HepG2 (cell line): ENCODE measurements around the gene ACVRL1. TPM values are rescaled to one million over a fixed set of nuclear protein-coding genes. Genes with fewer than 3 reads are reported as not detected.
A peak's percentile ranks its signal among the peaks of the same experiment; 100 is the strongest.

ENCODE experiments used
- ATAC-seq: fragments of 200-7000 bp; cut with Tn5 transposase; 3 replicates; pipeline ENCODE4 v1.9.1; 2020; ENCODE audit warnings: mild to moderate bottlenecking, moderate library complexity
- BruUV-seq: library from RNA; stranded (reverse); fragments of 400-500 nt; replicated peaks from 2 replicates; lab custom pipeline; 2021; lab: Mats Ljungman, UMichigan
- CTCF ChIA-PET: fragments of 300-600 bp; formaldehyde crosslinking; extraction: SDS; loops from one replicate; lab custom pipeline; 2021; ENCODE audit warnings: low total read pairs, inconsistent platforms, low intra/inter-chr PET ratio; lab: Yijun Ruan, JAX
- POLR2A ChIA-PET: fragments of 350-600 bp; sonication (Branson Sonifier 250); formaldehyde crosslinking; loops from one replicate; lab custom pipeline; 2020; ENCODE audit warnings: antibody characterized with exemption, inconsistent platforms; lab: Yijun Ruan, JAX
- DNase-seq: peaks from one replicate; pipeline ENCODE4 v3.0.0-alpha.2; 2015; ENCODE audit warnings: low spot score
- FAIRE-seq: peaks from 3 replicates; lab custom pipeline; 2011; peaks lifted over from hg19 to GRCh38; lab: Jason Lieb, UNC
- H2AFZ ChIP-seq: one replicate; pipeline ENCODE4 v1.6.1; 2011; ENCODE audit warnings: low read length, inconsistent platforms
- H3K27ac ChIP-seq: fragments of 300-600 bp; 3 replicates; pipeline ENCODE4 v1.8.0; 2011; ENCODE audit warnings: mixed run types, mild to moderate bottlenecking, mixed read lengths, low read length, inconsistent platforms; ENCODE audit not compliant: insufficient read depth; ENCODE audit errors: extremely low read length
- H3K27me3 ChIP-seq, 2 experiments: fragments of 200-600 bp in 1 of 2; 2 replicates in 1 of 2; 3 replicates in 1 of 2; pipeline versions ENCODE4 v1.6.0 to v1.8.0; 2011; ENCODE audit warnings: low read length in 2 of 2, mild to moderate bottlenecking in 2 of 2, moderate library complexity in 2 of 2, inconsistent platforms in 1 of 2; ENCODE audit not compliant: insufficient read depth in 2 of 2, control insufficient read depth in 1 of 2
- H3K36me3 ChIP-seq, 2 experiments: fragments of 200-600 bp in 1 of 2; replicated peaks in 1 of 2; 2 replicates in 1 of 2; 3 replicates in 1 of 2; pipeline versions ENCODE4 v1.5.1 to v1.8.0; 2011; ENCODE audit warnings: low read length in 2 of 2, inconsistent platforms in 1 of 2; ENCODE audit not compliant: insufficient read depth in 2 of 2, control insufficient read depth in 1 of 2
- H3K4me1 ChIP-seq: 2 replicates; pipeline ENCODE4 v1.5.1; 2012; ENCODE audit warnings: low read length, inconsistent platforms; ENCODE audit not compliant: insufficient read depth
- H3K4me2 ChIP-seq: 2 replicates; pipeline ENCODE4 v1.6.0; 2011; ENCODE audit warnings: low read depth, low read length, inconsistent platforms
- H3K4me3 ChIP-seq, 3 experiments: fragments of 200-600 bp in 1 of 3; sonication (generic), shearing (Covaris generic) in 1 of 3; replicated peaks in 1 of 3; 2 replicates each; pipeline ENCODE4 v1.5.1; 2011 to 2016; ENCODE audit warnings: low read length in 3 of 3, inconsistent platforms in 2 of 3, low read depth in 2 of 3, mild to moderate bottlenecking in 2 of 3, control low read depth in 1 of 3, mixed read lengths in 1 of 3; ENCODE audit not compliant: insufficient read depth in 1 of 3
- H3K79me2 ChIP-seq: one replicate; pipeline ENCODE4 v1.6.1; 2011; ENCODE audit warnings: low read length, inconsistent platforms; ENCODE audit not compliant: insufficient read depth
- H3K9ac ChIP-seq: 2 replicates; pipeline ENCODE4 v1.6.0; 2011; ENCODE audit warnings: mild to moderate bottlenecking, low read depth, low read length, inconsistent platforms; ENCODE audit not compliant: insufficient read depth
- H3K9me3 ChIP-seq: 2 replicates; pipeline ENCODE4 v1.5.1; 2012; ENCODE audit warnings: mild to moderate bottlenecking, low read length
- H4K20me1 ChIP-seq: 2 replicates; pipeline ENCODE4 v1.6.0; 2011; ENCODE audit warnings: inconsistent platforms, mild to moderate bottlenecking, low read length, moderate library complexity; ENCODE audit not compliant: insufficient read depth
- RCOR2 ChIP-seq: IDR thresholded peaks from 2 replicates; pipeline ENCODE4 v1.6.1; 2016; ENCODE audit warnings: missing biosample characterization, missing genetic modification reagents
- RFXANK ChIP-seq: IDR thresholded peaks from 2 replicates; pipeline ENCODE4 v1.6.1; 2016
- ZNF331 ChIP-seq: sonication (generic); formaldehyde crosslinking; IDR thresholded peaks from 2 replicates; pipeline ENCODE4 v1.4.0; 2020; ENCODE audit warnings: missing genetic modification reagents
- ZNF441 ChIP-seq: sonication (generic); formaldehyde crosslinking; IDR thresholded peaks from 2 replicates; pipeline ENCODE4 v1.7.0; 2021; ENCODE audit warnings: missing genetic modification reagents, borderline replicate concordance
- ZNF672 ChIP-seq: sonication (generic); formaldehyde crosslinking; IDR thresholded peaks from 2 replicates; pipeline ENCODE4 v1.8.1; 2022; ENCODE audit warnings: missing genetic modification reagents
- WGBS: methylation state at CpG from one replicate; pipeline ENCODE4 v1.1.6; 2017; ENCODE audit warnings: low lambda C conversion rate; 5-methylcytosine and 5-hydroxymethylcytosine counted together
- in situ Hi-C: cut with HindIII; loops from 2 replicates; pipeline ENCODE4 v1.10.0; 2017; ENCODE audit warnings: low pct_unique_long_range_greater_than_20kb; ENCODE audit not compliant: extremely low pct_ligation_motif_present
- intact Hi-C: fragments of 100-400 bp; cut with micrococcal nuclease; formaldehyde crosslinking; loops from one replicate; pipeline ENCODE4 v1.10.0; 2022; ENCODE audit not compliant: unreplicated experiment
- polyA plus RNA-seq, 8 experiments: library from polyadenylated mRNA; depleted of rRNA in 3 of 8; stranded (reverse) in 7 of 8; unstranded in 1 of 8; fragments of >200 nt; fragmentation: Illumina TruSeq in 4 of 8; extraction: Trizol in 4 of 8; gene quantifications; 2 replicates each; pipeline versions ENCODE4 v1.2.1 to v1.2.3, GENCODE V29; 2011 to 2016; ENCODE audit warnings: low read depth in 4 of 8, missing spikeins in 1 of 8, mixed read lengths in 1 of 8; ENCODE audit not compliant: insufficient read depth in 1 of 8
- total RNA-seq, 5 experiments: library from RNA; depleted of rRNA; stranded (reverse); fragments of >200 nt; fragmentation: Illumina TruSeq; extraction: Trizol; gene quantifications; 2 replicates each; pipeline ENCODE4 v1.2.3, GENCODE V29; 2016; ENCODE audit warnings: low read depth in 1 of 5
- TF ChIP-seq, protein P1 (sequence below): sonication (generic); formaldehyde crosslinking; IDR thresholded peaks from 2 replicates; pipeline ENCODE4 v1.4.0; 2020; ENCODE audit warnings: mild to moderate bottlenecking, missing genetic modification reagents
- TF ChIP-seq, protein P2 (sequence below): sonication (generic); formaldehyde crosslinking; IDR thresholded peaks from 2 replicates; pipeline ENCODE4 v1.4.0; 2020; ENCODE audit warnings: missing genetic modification reagents
- TF ChIP-seq, protein P3 (sequence below): IDR thresholded peaks from 2 replicates; pipeline ENCODE4 v1.4.0; 2020; ENCODE audit warnings: mild to moderate bottlenecking, missing genetic modification reagents
- TF ChIP-seq, protein P4 (sequence below): sonication (generic); formaldehyde crosslinking; IDR thresholded peaks from 2 replicates; pipeline ENCODE4 v1.4.0; 2020; ENCODE audit warnings: missing genetic modification reagents, mild to moderate bottlenecking, borderline replicate concordance
- TF ChIP-seq, protein P5 (sequence below): sonication (generic); formaldehyde crosslinking; IDR thresholded peaks from 2 replicates; pipeline ENCODE4 v1.5.0; 2020; ENCODE audit warnings: missing genetic modification reagents
- TF ChIP-seq, protein P6 (sequence below): sonication (generic); formaldehyde crosslinking; IDR thresholded peaks from 2 replicates; pipeline ENCODE4 v1.5.0; 2020; ENCODE audit warnings: mild to moderate bottlenecking, missing genetic modification reagents

The ACVRL1 gene
- total and polyA plus RNA-seq, 2 of the 13 experiments (the other 11 are each of a cell fraction or from before 2014, with no cell fraction given): not detected

DNA sequence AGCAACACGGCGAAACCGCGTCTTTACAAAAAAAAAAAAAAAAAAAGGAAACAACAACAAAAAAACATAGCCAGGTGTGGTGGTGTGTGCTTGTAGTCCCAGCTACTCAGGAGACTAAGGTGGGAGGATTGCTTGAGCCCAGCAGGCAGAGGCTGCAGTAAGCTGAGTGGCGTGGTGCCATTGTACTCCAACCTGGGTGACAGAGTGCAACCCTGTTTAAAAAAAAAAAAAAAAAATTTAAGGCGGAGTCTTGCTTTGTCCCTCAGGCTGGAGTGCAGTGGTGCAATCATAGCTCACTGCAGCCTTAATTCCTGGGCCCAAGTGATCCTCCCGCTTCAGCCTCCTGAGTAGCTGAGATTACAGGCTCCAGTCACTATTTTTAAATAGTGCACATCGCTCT lies 40.5 kb upstream of the ACVRL1 start:
- peaks cover 63% of the 10 kb centered on the region for H3K4me1 ChIP-seq
- BruUV-seq: no TSS peak
- no peak overlapping the region for H3K4me2 ChIP-seq
- H3K4me3 ChIP-seq: no peak overlapping the region
- H3K9me3 ChIP-seq: no peaks in the 10 kb centered on the region
- no peaks in the 10 kb centered on the region for H3K79me2 ChIP-seq
- no peaks in the 10 kb centered on the region for H3K36me3 ChIP-seq
- in situ Hi-C loops: no loop called here
- peak; percentile 11; the same call in 2 of the 3 replicates for ATAC-seq
- intact Hi-C loops: no loop called here
- FAIRE-seq: no peak
- H3K27me3 ChIP-seq: peaks cover 10 to 45% of the 10 kb centered on the region in 2 experiments; a peak in 4 of 5 replicates
- TF ChIP-seq, protein P1, sequence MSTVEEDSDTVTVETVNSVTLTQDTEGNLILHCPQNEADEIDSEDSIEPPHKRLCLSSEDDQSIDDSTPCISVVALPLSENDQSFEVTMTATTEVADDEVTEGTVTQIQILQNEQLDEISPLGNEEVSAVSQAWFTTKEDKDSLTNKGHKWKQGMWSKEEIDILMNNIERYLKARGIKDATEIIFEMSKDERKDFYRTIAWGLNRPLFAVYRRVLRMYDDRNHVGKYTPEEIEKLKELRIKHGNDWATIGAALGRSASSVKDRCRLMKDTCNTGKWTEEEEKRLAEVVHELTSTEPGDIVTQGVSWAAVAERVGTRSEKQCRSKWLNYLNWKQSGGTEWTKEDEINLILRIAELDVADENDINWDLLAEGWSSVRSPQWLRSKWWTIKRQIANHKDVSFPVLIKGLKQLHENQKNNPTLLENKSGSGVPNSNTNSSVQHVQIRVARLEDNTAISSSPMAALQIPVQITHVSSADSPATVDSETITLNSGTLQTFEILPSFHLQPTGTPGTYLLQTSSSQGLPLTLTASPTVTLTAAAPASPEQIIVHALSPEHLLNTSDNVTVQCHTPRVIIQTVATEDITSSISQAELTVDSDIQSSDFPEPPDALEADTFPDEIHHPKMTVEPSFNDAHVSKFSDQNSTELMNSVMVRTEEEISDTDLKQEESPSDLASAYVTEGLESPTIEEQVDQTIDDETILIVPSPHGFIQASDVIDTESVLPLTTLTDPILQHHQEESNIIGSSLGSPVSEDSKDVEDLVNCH (CRISPR knock-in tag): no peak
- TF ChIP-seq, protein P2, sequence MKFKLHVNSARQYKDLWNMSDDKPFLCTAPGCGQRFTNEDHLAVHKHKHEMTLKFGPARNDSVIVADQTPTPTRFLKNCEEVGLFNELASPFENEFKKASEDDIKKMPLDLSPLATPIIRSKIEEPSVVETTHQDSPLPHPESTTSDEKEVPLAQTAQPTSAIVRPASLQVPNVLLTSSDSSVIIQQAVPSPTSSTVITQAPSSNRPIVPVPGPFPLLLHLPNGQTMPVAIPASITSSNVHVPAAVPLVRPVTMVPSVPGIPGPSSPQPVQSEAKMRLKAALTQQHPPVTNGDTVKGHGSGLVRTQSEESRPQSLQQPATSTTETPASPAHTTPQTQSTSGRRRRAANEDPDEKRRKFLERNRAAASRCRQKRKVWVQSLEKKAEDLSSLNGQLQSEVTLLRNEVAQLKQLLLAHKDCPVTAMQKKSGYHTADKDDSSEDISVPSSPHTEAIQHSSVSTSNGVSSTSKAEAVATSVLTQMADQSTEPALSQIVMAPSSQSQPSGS (CRISPR knock-in tag): no peak
- TF ChIP-seq RCOR2: no peak
- TF ChIP-seq, protein P3, sequence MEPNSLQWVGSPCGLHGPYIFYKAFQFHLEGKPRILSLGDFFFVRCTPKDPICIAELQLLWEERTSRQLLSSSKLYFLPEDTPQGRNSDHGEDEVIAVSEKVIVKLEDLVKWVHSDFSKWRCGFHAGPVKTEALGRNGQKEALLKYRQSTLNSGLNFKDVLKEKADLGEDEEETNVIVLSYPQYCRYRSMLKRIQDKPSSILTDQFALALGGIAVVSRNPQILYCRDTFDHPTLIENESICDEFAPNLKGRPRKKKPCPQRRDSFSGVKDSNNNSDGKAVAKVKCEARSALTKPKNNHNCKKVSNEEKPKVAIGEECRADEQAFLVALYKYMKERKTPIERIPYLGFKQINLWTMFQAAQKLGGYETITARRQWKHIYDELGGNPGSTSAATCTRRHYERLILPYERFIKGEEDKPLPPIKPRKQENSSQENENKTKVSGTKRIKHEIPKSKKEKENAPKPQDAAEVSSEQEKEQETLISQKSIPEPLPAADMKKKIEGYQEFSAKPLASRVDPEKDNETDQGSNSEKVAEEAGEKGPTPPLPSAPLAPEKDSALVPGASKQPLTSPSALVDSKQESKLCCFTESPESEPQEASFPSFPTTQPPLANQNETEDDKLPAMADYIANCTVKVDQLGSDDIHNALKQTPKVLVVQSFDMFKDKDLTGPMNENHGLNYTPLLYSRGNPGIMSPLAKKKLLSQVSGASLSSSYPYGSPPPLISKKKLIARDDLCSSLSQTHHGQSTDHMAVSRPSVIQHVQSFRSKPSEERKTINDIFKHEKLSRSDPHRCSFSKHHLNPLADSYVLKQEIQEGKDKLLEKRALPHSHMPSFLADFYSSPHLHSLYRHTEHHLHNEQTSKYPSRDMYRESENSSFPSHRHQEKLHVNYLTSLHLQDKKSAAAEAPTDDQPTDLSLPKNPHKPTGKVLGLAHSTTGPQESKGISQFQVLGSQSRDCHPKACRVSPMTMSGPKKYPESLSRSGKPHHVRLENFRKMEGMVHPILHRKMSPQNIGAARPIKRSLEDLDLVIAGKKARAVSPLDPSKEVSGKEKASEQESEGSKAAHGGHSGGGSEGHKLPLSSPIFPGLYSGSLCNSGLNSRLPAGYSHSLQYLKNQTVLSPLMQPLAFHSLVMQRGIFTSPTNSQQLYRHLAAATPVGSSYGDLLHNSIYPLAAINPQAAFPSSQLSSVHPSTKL (CRISPR knock-in tag): no peak
- TF ChIP-seq, protein P4, sequence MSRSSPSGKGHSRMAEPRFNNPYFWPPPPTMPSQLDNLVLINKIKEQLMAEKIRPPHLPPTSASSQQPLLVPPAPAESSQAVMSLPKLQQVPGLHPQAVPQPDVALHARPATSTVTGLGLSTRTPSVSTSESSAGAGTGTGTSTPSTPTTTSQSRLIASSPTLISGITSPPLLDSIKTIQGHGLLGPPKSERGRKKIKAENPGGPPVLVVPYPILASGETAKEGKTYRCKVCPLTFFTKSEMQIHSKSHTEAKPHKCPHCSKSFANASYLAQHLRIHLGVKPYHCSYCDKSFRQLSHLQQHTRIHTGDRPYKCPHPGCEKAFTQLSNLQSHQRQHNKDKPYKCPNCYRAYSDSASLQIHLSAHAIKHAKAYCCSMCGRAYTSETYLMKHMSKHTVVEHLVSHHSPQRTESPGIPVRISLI (CRISPR knock-in tag): peak; percentile 74; the same call in 1 of the 2 replicates
- TF ChIP-seq, protein P5, sequence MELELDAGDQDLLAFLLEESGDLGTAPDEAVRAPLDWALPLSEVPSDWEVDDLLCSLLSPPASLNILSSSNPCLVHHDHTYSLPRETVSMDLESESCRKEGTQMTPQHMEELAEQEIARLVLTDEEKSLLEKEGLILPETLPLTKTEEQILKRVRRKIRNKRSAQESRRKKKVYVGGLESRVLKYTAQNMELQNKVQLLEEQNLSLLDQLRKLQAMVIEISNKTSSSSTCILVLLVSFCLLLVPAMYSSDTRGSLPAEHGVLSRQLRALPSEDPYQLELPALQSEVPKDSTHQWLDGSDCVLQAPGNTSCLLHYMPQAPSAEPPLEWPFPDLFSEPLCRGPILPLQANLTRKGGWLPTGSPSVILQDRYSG (CRISPR knock-in tag): no peak
- TF ChIP-seq, protein P6, sequence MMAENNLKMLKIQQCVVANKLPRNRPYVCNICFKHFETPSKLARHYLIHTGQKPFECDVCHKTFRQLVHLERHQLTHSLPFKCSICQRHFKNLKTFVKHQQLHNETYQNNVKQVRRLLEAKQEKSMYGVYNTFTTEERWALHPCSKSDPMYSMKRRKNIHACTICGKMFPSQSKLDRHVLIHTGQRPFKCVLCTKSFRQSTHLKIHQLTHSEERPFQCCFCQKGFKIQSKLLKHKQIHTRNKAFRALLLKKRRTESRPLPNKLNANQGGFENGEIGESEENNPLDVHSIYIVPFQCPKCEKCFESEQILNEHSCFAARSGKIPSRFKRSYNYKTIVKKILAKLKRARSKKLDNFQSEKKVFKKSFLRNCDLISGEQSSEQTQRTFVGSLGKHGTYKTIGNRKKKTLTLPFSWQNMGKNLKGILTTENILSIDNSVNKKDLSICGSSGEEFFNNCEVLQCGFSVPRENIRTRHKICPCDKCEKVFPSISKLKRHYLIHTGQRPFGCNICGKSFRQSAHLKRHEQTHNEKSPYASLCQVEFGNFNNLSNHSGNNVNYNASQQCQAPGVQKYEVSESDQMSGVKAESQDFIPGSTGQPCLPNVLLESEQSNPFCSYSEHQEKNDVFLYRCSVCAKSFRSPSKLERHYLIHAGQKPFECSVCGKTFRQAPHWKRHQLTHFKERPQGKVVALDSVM (CRISPR knock-in tag): peak; percentile 91
- TF ChIP-seq ZNF441: peak; percentile 58; the same call in 1 of the 2 replicates
- TF ChIP-seq RFXANK: no peak
- TF ChIP-seq ZNF331 (CRISPR knock-in tag): no peak
- no peak for TF ChIP-seq ZNF672 (CRISPR knock-in tag)
- 41% methylated on average over 8 of the region's 8 CpGs for WGBS
- ChIA-PET POLR2A (interaction anchor here (1.1 kb wide), 2 partner anchors 11 to 53 kb away, joined by 3 read pairs; no protein-coding TSS in a partner anchor), CTCF (no interaction called here)
- no peaks in the 10 kb centered on the region for H4K20me1 ChIP-seq
- no peak overlapping the region for H3K27ac ChIP-seq
- no peak overlapping the region for H3K9ac ChIP-seq
- no peak overlapping the region for H2AFZ ChIP-seq
- DNase-seq: no peak
